ENCODE measurements around the gene FAM13C. TPM values are rescaled to one million over a fixed set of nuclear protein-coding genes. Genes with fewer than 3 reads are reported as not detected.

Gene FAM13C
- total and polyA plus RNA-seq, 9 donors, result 18.0 to 40.7 (median 31.9) TPM

DNA sequence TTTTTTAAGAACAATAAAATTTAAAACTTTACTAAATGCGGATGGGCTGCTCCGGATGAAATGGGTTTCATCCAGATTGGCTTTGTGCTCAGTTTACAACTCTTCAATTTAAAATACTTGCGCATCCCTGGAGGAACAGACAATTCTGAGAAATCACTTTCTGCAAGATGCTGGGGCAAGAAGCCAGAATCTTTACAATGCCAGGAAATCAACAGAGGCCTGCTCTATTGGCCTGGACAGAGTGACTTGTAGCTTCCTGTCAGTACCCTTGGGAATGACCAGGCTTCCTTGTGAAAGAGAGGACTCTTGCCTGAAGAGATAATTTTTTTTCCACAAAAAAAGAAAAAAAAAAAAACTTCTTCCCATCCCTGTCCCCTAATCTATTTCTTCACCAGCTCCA lies 3.9 kb upstream of the FAM13C start:
- WGBS (ENCODE audit: insufficient coverage), result 39% methylated on average over 2 of the region's 3 CpGs
- Histone ChIP-seq H3K27ac (ENCODE audit: low read length) (peak overlapping the region; percentile 78), H3K4me3 (ENCODE audit: low read length) (no peak overlapping the region), H3K36me3 (ENCODE audit: control insufficient read depth, insufficient read depth, low read length) (no peaks in the 10 kb centered on the region), H3K4me1 (ENCODE audit: control insufficient read depth, insufficient read depth, low read length) (no peaks in the 10 kb centered on the region), H3K9me3 (replicated peaks; ENCODE audit: control insufficient read depth, low read depth, low read length) (no peaks in the 10 kb centered on the region), H3K27me3 (ENCODE audit: control insufficient read depth, insufficient read depth, low read length) (peaks cover 3% of the 10 kb centered on the region)
- peak; percentile 98 for DNase-seq

DNA sequence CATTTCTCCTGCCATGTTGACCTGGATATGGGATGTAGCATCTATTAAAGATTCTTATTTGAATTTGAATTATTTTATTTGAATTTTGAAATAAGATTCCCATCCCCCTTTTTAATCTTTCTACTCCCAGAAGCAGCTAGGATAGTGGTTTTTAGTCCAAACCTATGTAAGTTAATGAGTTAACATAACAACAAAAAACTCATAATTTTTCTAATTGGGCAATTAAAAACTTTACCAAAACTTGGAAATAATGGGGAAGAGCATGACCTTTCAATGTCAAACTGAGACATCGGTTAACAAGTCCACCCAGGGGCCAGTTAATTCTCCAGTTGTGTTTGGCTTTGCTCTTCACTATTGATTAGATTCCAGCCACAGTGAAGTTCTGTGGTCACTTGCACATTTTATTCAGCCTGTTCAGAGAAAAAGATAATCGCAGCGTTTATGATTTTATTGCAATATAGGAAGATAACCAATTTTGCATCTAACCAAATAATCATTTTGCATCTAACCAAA lies 1.2 kb upstream of the FAM13C start:
- H3K27ac ChIP-seq (ENCODE audit: low read length), result peak overlapping the region; percentile 86
- H3K4me3 ChIP-seq (ENCODE audit: low read length), result peak overlapping the region; percentile 56
- H3K4me1 ChIP-seq (ENCODE audit: control insufficient read depth, insufficient read depth, low read length), result peaks cover 5% of the 10 kb centered on the region
- peaks cover 3% of the 10 kb centered on the region for H3K27me3 ChIP-seq (ENCODE audit: control insufficient read depth, insufficient read depth, low read length)
- no peaks in the 10 kb centered on the region for H3K36me3 ChIP-seq (ENCODE audit: control insufficient read depth, insufficient read depth, low read length)
- no peaks in the 10 kb centered on the region for H3K9me3 ChIP-seq (replicated peaks; ENCODE audit: control insufficient read depth, low read depth, low read length)
- 20% methylated on average over 1 of the region's 3 CpGs for WGBS (ENCODE audit: insufficient coverage)
- DNase-seq, result no peak

DNA sequence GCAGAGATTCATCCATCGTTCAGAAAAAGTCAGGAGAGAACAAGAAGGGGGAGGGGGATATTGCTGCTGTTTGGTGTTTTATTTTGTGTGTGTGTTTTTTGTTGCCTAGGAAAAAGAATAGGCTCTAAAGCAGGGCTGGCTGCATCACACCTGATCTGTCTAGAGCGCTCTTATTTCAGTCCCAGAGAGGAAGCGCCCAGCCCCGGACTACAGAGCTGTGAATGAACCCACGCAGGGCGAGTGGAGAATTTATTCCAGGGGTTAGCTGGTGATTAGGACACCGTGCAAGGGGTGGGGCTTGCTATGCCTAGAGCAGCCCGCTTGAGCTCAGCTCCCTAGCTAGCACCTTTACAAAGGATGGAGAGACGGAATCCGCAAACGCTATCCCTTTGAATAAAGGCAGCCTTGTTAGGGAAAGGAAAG lies 621 bp upstream of the FAM13C start:
- H3K9me3 ChIP-seq (replicated peaks; ENCODE audit: control insufficient read depth, low read depth, low read length), result no peaks in the 10 kb centered on the region
- peak overlapping the region; percentile 86 for H3K27ac ChIP-seq (ENCODE audit: low read length)
- H3K4me1 ChIP-seq (ENCODE audit: control insufficient read depth, insufficient read depth, low read length), result peaks cover 5% of the 10 kb centered on the region
- peak; percentile 92 for DNase-seq
- 0% methylated on average over 3 of the region's 11 CpGs for WGBS (ENCODE audit: insufficient coverage)
- H3K27me3 ChIP-seq (ENCODE audit: control insufficient read depth, insufficient read depth, low read length), result peaks cover 3% of the 10 kb centered on the region
- no peaks in the 10 kb centered on the region for H3K36me3 ChIP-seq (ENCODE audit: control insufficient read depth, insufficient read depth, low read length)
- peak overlapping the region; percentile 56 for H3K4me3 ChIP-seq (ENCODE audit: low read length)

DNA sequence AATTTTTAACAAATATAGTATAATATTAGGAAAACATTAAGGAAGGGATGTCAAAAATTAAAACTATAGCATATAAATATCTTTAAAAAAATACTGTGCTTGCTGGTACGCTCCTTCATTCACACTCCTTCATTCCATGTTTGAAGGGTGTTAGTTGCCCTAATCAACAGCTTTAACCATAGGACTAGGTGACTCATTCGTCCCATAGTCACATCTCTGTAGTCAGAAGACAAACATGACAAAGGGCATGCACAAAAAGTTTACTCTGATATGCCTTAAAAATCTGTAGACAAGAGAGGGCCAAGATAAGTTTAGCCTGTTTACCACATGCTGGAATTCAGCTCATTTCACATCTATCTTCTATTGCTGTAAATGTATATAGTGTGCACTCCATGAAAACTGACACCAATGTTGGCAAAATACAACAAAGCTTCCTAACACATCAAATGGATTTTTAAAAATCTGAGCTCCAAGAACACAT lies 646 bp downstream of the FAM13C start:
- peak overlapping the region; percentile 86 for H3K27ac ChIP-seq (ENCODE audit: low read length)
- H3K9me3 ChIP-seq (replicated peaks; ENCODE audit: control insufficient read depth, low read depth, low read length), result no peaks in the 10 kb centered on the region
- no CpG with 5 or more reads among the region's 2 CpGs for WGBS (ENCODE audit: insufficient coverage)
- H3K36me3 ChIP-seq (ENCODE audit: control insufficient read depth, insufficient read depth, low read length), result no peaks in the 10 kb centered on the region
- peak overlapping the region; percentile 56 for H3K4me3 ChIP-seq (ENCODE audit: low read length)
- H3K4me1 ChIP-seq (ENCODE audit: control insufficient read depth, insufficient read depth, low read length), result peaks cover 5% of the 10 kb centered on the region
- H3K27me3 ChIP-seq (ENCODE audit: control insufficient read depth, insufficient read depth, low read length), result peaks cover 3% of the 10 kb centered on the region
- no peak for DNase-seq

DNA sequence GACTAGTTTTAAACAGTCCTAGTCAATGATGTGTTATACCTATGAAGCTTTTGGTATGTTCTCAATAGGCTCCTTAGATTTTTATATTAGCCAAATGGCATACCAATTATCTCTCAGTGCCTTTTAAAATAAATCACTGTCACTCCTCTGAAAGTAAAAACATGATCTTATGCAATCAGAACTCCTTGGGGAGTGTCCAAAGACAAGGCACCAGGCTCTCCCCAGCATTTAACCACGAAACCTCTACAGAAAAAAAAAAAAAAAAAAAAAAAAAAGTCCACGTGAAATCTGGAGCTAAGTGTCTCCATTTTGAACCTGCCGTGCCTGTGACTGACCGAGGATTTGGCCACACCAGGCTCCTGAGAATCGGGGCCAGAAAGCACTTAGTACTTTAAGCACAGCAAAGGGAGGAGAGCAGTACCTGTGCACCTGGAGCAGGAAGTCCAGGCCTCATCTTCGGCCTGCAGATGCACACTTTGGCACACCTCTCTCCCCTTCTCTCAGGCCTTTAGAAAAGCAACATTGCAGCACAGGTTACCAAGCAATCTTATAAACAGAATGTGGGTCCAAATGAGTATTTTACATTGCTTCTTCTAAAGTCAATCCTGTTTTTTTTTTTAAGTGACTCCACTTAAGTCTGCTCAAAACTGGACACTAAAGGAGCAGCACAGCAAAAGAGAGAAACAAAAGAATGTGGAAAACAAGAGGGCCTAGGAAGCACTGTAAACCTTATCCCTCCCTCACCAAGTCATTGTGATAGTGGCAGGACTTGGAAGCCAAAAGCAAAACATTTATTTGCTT lies 1.5 kb downstream of the FAM13C start:
- H3K9me3 ChIP-seq (replicated peaks; ENCODE audit: control insufficient read depth, low read depth, low read length), result no peaks in the 10 kb centered on the region
- H3K4me3 ChIP-seq (ENCODE audit: low read length), result peak overlapping the region; percentile 56
- H3K27ac ChIP-seq (ENCODE audit: low read length), result peak overlapping the region; percentile 86
- WGBS (ENCODE audit: insufficient coverage), result 65% methylated on average over 4 of the region's 6 CpGs
- peaks cover 5% of the 10 kb centered on the region for H3K4me1 ChIP-seq (ENCODE audit: control insufficient read depth, insufficient read depth, low read length)
- H3K36me3 ChIP-seq (ENCODE audit: control insufficient read depth, insufficient read depth, low read length), result peaks cover 3% of the 10 kb centered on the region
- DNase-seq, result peak; percentile 61
- peaks cover 3% of the 10 kb centered on the region for H3K27me3 ChIP-seq (ENCODE audit: control insufficient read depth, insufficient read depth, low read length)

DNA sequence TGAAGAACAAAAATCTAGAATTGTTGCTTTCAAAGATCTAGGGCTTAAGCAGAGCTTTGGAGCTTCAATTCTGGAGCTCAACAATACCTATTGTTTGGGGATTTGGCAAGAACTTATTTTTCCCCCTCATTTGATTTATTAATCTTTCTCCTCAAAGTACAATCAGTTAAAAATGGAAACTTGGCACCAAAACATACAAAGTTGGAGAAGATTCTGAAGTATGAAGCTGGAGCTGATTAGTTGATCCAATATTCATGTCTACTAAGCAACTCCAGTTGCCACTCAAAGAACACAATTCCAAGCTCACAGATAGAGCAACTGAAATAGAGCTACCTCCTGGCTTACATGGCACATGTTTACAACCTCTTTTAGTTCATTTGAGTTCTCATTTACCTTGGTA lies 3.8 kb downstream of the FAM13C start:
- Histone ChIP-seq H3K4me1 (ENCODE audit: control insufficient read depth, insufficient read depth, low read length) (peaks cover 5% of the 10 kb centered on the region), H3K27me3 (ENCODE audit: control insufficient read depth, insufficient read depth, low read length) (peaks cover 3% of the 10 kb centered on the region), H3K4me3 (ENCODE audit: low read length) (no peak overlapping the region), H3K9me3 (replicated peaks; ENCODE audit: control insufficient read depth, low read depth, low read length) (no peaks in the 10 kb centered on the region), H3K36me3 (ENCODE audit: control insufficient read depth, insufficient read depth, low read length) (peaks cover 10% of the 10 kb centered on the region), H3K27ac (ENCODE audit: low read length) (no peak overlapping the region)
- DNase-seq, result peak; percentile 38

DNA sequence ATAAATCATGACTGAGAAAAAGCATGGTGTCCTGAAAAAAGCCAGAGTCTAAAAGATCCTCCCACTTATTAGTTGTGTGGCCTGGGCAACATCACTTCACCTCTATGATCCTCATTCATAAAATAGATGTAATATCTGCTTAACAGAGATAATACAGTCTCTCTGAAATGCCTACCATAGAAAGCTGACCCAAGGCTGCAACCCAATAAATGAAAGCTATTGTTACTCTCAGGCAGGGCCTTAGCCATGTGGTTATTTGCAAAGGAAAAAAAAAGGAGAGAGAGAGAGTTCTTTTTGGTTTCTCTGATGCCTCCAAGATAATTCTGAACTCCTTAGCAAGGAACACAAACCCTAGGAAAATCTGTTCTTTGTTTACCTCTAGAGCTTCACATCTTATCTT lies 7.9 kb downstream of the FAM13C start:
- Histone ChIP-seq H3K27me3 (ENCODE audit: control insufficient read depth, insufficient read depth, low read length) (no peaks in the 10 kb centered on the region), H3K4me1 (ENCODE audit: control insufficient read depth, insufficient read depth, low read length) (no peaks in the 10 kb centered on the region), H3K36me3 (ENCODE audit: control insufficient read depth, insufficient read depth, low read length) (peaks cover 28% of the 10 kb centered on the region), H3K9me3 (replicated peaks; ENCODE audit: control insufficient read depth, low read depth, low read length) (no peaks in the 10 kb centered on the region), H3K4me3 (ENCODE audit: low read length) (no peak overlapping the region), H3K27ac (ENCODE audit: low read length) (no peak overlapping the region)
- DNase-seq, result no peak

DNA sequence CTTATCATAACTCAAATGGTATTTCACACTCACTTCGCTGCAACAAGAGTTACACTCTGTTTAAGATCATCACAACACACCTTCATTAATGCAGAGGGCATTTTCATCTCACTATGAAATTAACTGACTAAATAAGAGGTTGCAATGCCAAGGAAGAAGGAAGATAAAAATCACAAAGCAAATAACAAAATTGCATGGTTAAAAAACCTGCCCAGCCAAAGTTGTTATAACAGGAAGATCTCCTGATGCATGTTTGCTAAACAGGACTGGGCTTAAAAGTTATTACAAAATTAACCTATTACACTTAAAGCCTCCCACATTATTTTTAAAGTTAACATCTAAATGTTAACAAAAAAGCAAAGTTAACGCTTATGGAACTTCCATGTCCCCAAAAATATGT lies 11.8 kb downstream of the FAM13C start:
- no peak overlapping the region for H3K4me3 ChIP-seq (ENCODE audit: low read length)
- H3K4me1 ChIP-seq (ENCODE audit: control insufficient read depth, insufficient read depth, low read length), result peaks cover 2% of the 10 kb centered on the region
- H3K36me3 ChIP-seq (ENCODE audit: control insufficient read depth, insufficient read depth, low read length), result peaks cover 31% of the 10 kb centered on the region

DNA sequence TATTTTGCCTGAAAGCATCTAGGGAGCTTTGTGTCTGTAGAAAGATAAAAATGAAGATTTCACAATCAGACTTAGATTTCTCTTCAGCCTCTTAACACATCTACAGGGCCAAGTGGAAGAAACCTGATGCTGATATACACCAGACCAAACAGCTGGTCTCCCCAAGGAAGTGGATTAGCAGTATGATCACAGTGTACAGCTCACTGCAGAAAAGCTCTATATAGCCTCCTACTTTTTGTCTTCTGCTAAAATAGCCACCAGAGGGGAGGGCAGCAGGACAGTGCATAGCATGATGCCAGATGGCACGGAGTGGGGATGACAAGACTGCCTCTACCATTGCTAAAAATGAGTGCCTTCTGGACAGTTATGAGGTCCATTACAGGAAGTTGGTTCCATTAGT lies 16.0 kb downstream of the FAM13C start:
- H3K4me3 ChIP-seq (ENCODE audit: low read length), result no peak overlapping the region
- H3K36me3 ChIP-seq (ENCODE audit: control insufficient read depth, insufficient read depth, low read length), result peaks cover 19% of the 10 kb centered on the region
- H3K27me3 ChIP-seq (ENCODE audit: control insufficient read depth, insufficient read depth, low read length), result no peaks in the 10 kb centered on the region
- H3K9me3 ChIP-seq (replicated peaks; ENCODE audit: control insufficient read depth, low read depth, low read length), result no peaks in the 10 kb centered on the region
- peak; percentile 91 for DNase-seq
- H3K4me1 ChIP-seq (ENCODE audit: control insufficient read depth, insufficient read depth, low read length), result peaks cover 2% of the 10 kb centered on the region
- no CpG with 5 or more reads among the region's 1 CpG for WGBS (ENCODE audit: insufficient coverage)
- no peak overlapping the region for H3K27ac ChIP-seq (ENCODE audit: low read length)

More for the DNA sequence above, 11.8 kb downstream of the FAM13C start:
- H3K27me3 ChIP-seq (ENCODE audit: control insufficient read depth, insufficient read depth, low read length), result no peaks in the 10 kb centered on the region
- no peak for DNase-seq
- WGBS (ENCODE audit: insufficient coverage), result no CpG with 5 or more reads among the region's 2 CpGs
- no peak overlapping the region for H3K27ac ChIP-seq (ENCODE audit: low read length)
- no peaks in the 10 kb centered on the region for H3K9me3 ChIP-seq (replicated peaks; ENCODE audit: control insufficient read depth, low read depth, low read length)

DNA sequence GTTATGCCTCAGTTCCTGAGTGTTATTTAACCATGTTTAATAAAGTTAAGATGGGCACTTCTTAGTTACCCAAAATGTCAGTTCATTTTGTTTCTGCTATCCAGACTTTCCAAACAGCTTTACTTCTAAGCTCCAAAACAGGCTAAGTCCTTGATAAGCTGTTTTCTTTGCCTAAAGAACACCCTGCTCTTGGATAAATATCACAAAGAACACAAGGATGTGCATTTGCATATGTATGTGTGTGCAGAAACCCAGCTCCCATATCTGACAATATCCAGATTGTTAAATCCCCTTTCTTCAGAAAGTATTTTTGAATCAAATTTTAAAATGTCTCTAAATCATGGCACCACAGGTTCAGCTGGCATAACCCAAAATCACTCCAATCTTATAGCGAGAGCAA lies 19.6 kb downstream of the FAM13C start:
- Histone ChIP-seq H3K27ac (ENCODE audit: low read length) (no peak overlapping the region), H3K27me3 (ENCODE audit: control insufficient read depth, insufficient read depth, low read length) (no peaks in the 10 kb centered on the region), H3K9me3 (replicated peaks; ENCODE audit: control insufficient read depth, low read depth, low read length) (no peaks in the 10 kb centered on the region), H3K36me3 (ENCODE audit: control insufficient read depth, insufficient read depth, low read length) (peaks cover 8% of the 10 kb centered on the region), H3K4me3 (ENCODE audit: low read length) (no peak overlapping the region), H3K4me1 (ENCODE audit: control insufficient read depth, insufficient read depth, low read length) (peaks cover 3% of the 10 kb centered on the region)
- DNase-seq, result no peak
- WGBS (ENCODE audit: insufficient coverage), result no CpG with 5 or more reads among the region's 1 CpG

All from muscle of leg (tissue), 11 donors.